Liver (tissue), 9 donors: Measurements from ENCODE around the gene DMWD. TPM values are rescaled to one million over a fixed set of nuclear protein-coding genes. Genes with fewer than 3 reads are reported as not detected.

ENCODE experiments used
- DNase-seq: peaks from one replicate; pipeline ENCODE4 v3.0.0-alpha.2; 2017; ENCODE audit warnings: low spot score
- H3K27ac ChIP-seq, 2 donors: one replicate each; pipeline ENCODE4 v1.7.0; 2013; ENCODE audit warnings: inconsistent platforms in 2 of 2, low read length in 2 of 2, control low read depth in 1 of 2, low read depth in 1 of 2, mild to moderate bottlenecking in 1 of 2
- H3K27me3 ChIP-seq, 4 donors: one replicate each; pipeline versions ENCODE4 v1.6.1 to v1.7.0; 2013; ENCODE audit warnings: low read length in 3 of 4, inconsistent platforms in 1 of 4, mild to moderate bottlenecking in 1 of 4, moderate library complexity in 1 of 4; ENCODE audit not compliant: control insufficient read depth in 4 of 4, insufficient read depth in 4 of 4
- H3K36me3 ChIP-seq, 4 donors: one replicate each; pipeline versions ENCODE4 v1.6.1 to v1.7.0; 2013; ENCODE audit warnings: low read length in 3 of 4, mild to moderate bottlenecking in 3 of 4, low read depth in 1 of 4, moderate library complexity in 1 of 4; ENCODE audit not compliant: control insufficient read depth in 4 of 4, insufficient read depth in 3 of 4
- H3K4me1 ChIP-seq, 4 donors: one replicate each; pipeline versions ENCODE4 v1.6.1 to v1.7.0; 2013; ENCODE audit warnings: low read length in 3 of 4, mild to moderate bottlenecking in 3 of 4, moderate library complexity in 1 of 4; ENCODE audit not compliant: control insufficient read depth in 4 of 4, insufficient read depth in 4 of 4
- H3K4me3 ChIP-seq, 3 donors: one replicate each; pipeline versions ENCODE4 v1.6.1 to v1.7.0; 2013; ENCODE audit warnings: low read length in 3 of 3, control low read depth in 1 of 3, low read depth in 1 of 3, mild to moderate bottlenecking in 1 of 3
- H3K9ac ChIP-seq, 2 donors: one replicate each; pipeline ENCODE4 v1.7.0; 2013; ENCODE audit warnings: low read length in 2 of 2, mild to moderate bottlenecking in 2 of 2, moderate library complexity in 2 of 2, control low read depth in 1 of 2, low read depth in 1 of 2
- H3K9me3 ChIP-seq, 4 donors: one replicate each; pipeline versions ENCODE4 v1.6.1 to v1.7.0; 2013; ENCODE audit warnings: low read length in 3 of 4; ENCODE audit not compliant: control insufficient read depth in 4 of 4
- CTCF ChIP-seq: fragments of 150-350 bp; IDR thresholded peaks from 2 replicates; pipeline ENCODE4 v1.5.1; 2017; ENCODE audit warnings: improper control_type of control experiment, low read depth, low read length; ENCODE audit not compliant: missing input control
- FOXA2 ChIP-seq: IDR thresholded peaks from 2 replicates; pipeline ENCODE4 v1.6.1; 2016; ENCODE audit warnings: antibody characterized with exemption
- GABPA ChIP-seq, 2 donors: IDR thresholded peaks in 1 of 2; conservative IDR thresholded peaks in 1 of 2; 2 replicates each; pipeline ENCODE4 v1.6.1; 2016; ENCODE audit warnings: antibody characterized with exemption in 2 of 2, mild to moderate bottlenecking in 1 of 2, moderate library complexity in 1 of 2
- NR2F2 ChIP-seq: IDR thresholded peaks from 2 replicates; pipeline ENCODE4 v1.6.1; 2016; ENCODE audit warnings: antibody characterized with exemption
- RAD21 ChIP-seq, 2 donors: IDR thresholded peaks; 2 replicates each; pipeline ENCODE4 v1.6.1; 2016; ENCODE audit warnings: antibody characterized with exemption in 2 of 2, mild to moderate bottlenecking in 2 of 2
- RXRA ChIP-seq, 2 donors: IDR thresholded peaks; 2 replicates each; pipeline ENCODE4 v1.6.1; 2017 to 2018; ENCODE audit warnings: antibody characterized with exemption in 2 of 2, mild to moderate bottlenecking in 1 of 2
- SP1 ChIP-seq: IDR thresholded peaks from 2 replicates; pipeline ENCODE4 v1.6.1; 2018; ENCODE audit warnings: antibody characterized with exemption, mild to moderate bottlenecking
- WGBS: extraction: QIAGEN DNeasy Blood & Tissue Kit; methylation state at CpG from one replicate; pipeline ENCODE4 v1.1.7; 2013; 5-methylcytosine and 5-hydroxymethylcytosine counted together
- polyA plus RNA-seq, 2 donors: library from polyadenylated mRNA; stranded (reverse) in 1 of 2; unstranded in 1 of 2; fragments of 200-250 nt in 1 of 2; fragments of >200 nt in 1 of 2; fragmentation: Nextera tagmentation in 1 of 2; extraction: Ambion mirVana in 1 of 2; gene quantifications; one replicate each; pipeline versions ENCODE4 v1.2.1 to v1.2.3, GENCODE V29; 2013 to 2015
- total RNA-seq, 2 donors: library from RNA; depleted of rRNA; stranded (reverse); fragments of >200 nt; gene quantifications; one replicate each; pipeline ENCODE4 v1.2.3, GENCODE V29; 2014
- TF ChIP-seq, protein P1 (sequence below): IDR thresholded peaks from 2 replicates; pipeline ENCODE4 v1.6.1; 2016; ENCODE audit warnings: antibody characterized with exemption
- TF ChIP-seq, protein P2 (sequence below): IDR thresholded peaks from 2 replicates; pipeline ENCODE4 v1.6.1; 2016; ENCODE audit warnings: antibody characterized with exemption
- donor health status: healthy.
- donor health status: healthy.
- donor health status: healthy.
- donor health status: healthy.
- donor health status: healthy.

The DMWD gene
- total and polyA plus RNA-seq, 4 donors = 3.7 to 14.6 (median 8.9) TPM

- no peak for TF ChIP-seq CTCF
Measured at GRCh38 chr19:45791744-45792469, 738 bp downstream of the DMWD start (continued).

GRCh38 chr19:45790942-45791341, 1.7 kb downstream of the DMWD start:
- DNase-seq = no peak
- H3K27ac ChIP-seq = no peak overlapping the region
- TF ChIP-seq RAD21 (IDR thresholded peaks at IDR 0.05) (no peak), NR2F2 (no peak), GABPA (IDR thresholded peaks at IDR 0.05 in 1 of 2, conservative IDR thresholded peaks at IDR 0.05 in 1 of 2) (no peak), FOXA2 (no peak), RXRA (IDR thresholded peaks at IDR 0.05) (no peak)
- TF ChIP-seq, protein P1, sequence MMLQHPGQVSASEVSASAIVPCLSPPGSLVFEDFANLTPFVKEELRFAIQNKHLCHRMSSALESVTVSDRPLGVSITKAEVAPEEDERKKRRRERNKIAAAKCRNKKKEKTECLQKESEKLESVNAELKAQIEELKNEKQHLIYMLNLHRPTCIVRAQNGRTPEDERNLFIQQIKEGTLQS = no peak
- TF ChIP-seq, protein P2, sequence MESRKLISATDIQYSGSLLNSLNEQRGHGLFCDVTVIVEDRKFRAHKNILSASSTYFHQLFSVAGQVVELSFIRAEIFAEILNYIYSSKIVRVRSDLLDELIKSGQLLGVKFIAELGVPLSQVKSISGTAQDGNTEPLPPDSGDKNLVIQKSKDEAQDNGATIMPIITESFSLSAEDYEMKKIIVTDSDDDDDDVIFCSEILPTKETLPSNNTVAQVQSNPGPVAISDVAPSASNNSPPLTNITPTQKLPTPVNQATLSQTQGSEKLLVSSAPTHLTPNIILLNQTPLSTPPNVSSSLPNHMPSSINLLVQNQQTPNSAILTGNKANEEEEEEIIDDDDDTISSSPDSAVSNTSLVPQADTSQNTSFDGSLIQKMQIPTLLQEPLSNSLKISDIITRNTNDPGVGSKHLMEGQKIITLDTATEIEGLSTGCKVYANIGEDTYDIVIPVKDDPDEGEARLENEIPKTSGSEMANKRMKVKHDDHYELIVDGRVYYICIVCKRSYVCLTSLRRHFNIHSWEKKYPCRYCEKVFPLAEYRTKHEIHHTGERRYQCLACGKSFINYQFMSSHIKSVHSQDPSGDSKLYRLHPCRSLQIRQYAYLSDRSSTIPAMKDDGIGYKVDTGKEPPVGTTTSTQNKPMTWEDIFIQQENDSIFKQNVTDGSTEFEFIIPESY = no peak
- peaks cover 0 to 14% (median 13%) of the 10 kb centered on the region in 4 donors for H3K4me1 ChIP-seq
- H3K27me3 ChIP-seq = no peaks in the 10 kb centered on the region
- H3K36me3 ChIP-seq = peaks cover 0 to 27% (median 6%) of the 10 kb centered on the region in 4 donors
- H3K4me3 ChIP-seq = no peak overlapping the region
- H3K9me3 ChIP-seq = no peaks in the 10 kb centered on the region
- no peak overlapping the region for H3K9ac ChIP-seq
- 79% methylated on average over 8 of the region's 8 CpGs for WGBS

DNA sequence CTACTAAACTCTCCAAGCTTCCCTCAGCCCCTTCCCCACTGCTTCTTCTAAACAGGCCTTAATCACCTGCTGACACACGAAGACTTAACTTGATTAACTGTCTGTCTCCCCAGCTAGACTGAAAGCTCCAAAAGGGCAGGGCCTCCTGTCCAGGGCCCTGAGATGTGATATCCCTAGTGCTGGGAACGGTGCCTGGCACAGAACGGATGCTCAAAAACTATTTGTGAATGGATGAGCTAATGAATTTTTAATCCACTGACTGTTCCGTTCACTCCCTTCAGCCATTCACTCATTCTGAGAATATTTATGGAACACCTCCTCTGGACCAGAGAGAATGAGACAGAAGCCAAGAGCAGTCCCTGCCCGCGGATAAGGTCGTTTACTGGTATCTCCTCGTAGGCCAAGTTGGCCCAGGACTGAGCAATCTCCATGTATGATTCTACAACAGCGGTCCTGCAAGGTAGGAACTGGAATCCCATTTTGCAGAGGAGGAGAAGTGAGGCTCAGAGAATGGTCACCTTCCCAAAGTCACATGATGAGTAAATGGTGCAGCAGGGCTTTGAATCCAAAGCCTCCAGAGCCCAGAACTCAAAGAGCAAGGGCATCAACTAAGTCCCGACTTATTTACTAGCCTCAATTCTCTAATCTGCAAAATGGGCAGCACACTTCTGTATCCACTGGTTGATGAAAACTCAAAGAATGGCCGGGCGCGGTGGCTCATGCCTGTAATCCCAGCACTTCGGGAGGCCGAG, 3.4 kb downstream of the DMWD start:
- Histone ChIP-seq H3K36me3 (peaks cover 0 to 29% (median 7%) of the 10 kb centered on the region in 4 donors), H3K27ac (no peak overlapping the region), H3K4me1 (peaks cover 0 to 14% (median 13%) of the 10 kb centered on the region in 4 donors), H3K27me3 (no peaks in the 10 kb centered on the region), H3K9me3 (no peaks in the 10 kb centered on the region), H3K9ac (no peak overlapping the region), H3K4me3 (no peak overlapping the region)
- DNase-seq = no peak
- WGBS = 96% methylated on average over 15 of the region's 15 CpGs
- no peak for TF ChIP-seq RXRA (IDR thresholded peaks at IDR 0.05)
- TF ChIP-seq, protein P1 = no peak
- TF ChIP-seq SP1 = no peak
